Activated CD4-positive, alpha-beta T cell treated with anti-CD3 and anti-CD28 coated beads, Interleukin-2, amount 50 U/mL, for 1 hour (primary cell): ENCODE measurements around the gene CARTPT.

ENCODE experiments used
- DNase-seq: peaks from one replicate; pipeline ENCODE4 v3.0.0-alpha.2; 2020

The CARTPT gene

DNA sequence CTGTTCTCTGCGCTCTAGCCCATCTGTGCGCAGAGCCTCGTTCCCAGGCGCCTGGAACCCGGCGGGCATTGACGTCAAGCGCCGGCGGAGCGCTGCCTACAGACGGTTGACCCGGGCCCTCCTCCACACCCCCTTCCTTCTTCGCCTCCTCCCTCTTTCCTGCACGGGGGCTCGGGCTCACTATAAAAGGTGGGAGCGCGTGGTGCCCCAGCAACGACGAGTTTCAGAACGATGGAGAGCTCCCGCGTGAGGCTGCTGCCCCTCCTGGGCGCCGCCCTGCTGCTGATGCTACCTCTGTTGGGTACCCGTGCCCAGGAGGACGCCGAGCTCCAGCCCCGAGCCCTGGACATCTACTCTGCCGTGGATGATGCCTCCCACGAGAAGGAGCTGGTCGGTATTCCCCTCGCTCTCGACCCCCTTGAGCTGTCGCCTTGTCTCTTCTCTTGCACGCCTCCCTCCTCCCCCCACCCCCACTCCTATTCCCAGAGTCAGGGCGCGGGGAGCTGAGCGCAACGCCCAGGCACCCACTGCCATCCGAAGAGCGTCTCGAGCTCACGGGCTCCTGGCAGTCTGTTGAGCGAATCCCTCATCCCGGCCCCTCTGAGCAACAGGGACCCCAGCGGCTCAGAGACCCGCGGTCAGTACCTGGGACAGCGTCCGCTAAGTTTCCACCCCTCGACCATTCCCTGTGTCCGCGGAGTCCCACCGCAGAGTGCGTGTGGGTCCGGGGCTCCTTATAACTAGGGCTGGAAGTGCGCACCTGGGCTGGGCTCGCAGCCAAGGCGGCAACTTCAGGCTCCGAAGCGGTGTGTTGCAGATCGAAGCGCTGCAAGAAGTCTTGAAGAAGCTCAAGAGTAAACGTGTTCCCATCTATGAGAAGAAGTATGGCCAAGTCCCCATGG is at the start of gene CARTPT:
TSS of gene CARTPT (plus strand) at position 213 of the 902 bp plus-strand sequence. CDS start at position 232, 19 bp downstream.
- DNase-seq, result no peak

DNA sequence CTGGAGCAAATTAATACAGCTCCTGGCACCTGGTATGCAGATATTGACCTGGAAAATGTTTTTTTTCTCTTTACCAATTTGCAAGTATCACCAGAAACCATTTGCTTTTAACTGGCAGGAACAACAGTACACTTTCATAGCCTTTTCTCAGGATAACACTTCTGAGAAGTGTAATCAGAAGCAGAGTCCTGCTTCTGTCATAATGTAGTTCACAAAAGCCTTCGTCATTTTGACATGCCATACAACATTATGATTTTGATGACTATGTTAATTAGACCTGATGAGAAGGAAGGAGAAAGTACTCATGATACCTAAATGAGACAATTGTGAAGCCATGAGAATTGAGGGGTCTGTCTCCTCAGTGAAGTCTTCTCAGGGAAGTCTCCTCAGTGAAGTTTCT is 41.1 kb upstream of the CARTPT start:
- no peak for DNase-seq

DNA sequence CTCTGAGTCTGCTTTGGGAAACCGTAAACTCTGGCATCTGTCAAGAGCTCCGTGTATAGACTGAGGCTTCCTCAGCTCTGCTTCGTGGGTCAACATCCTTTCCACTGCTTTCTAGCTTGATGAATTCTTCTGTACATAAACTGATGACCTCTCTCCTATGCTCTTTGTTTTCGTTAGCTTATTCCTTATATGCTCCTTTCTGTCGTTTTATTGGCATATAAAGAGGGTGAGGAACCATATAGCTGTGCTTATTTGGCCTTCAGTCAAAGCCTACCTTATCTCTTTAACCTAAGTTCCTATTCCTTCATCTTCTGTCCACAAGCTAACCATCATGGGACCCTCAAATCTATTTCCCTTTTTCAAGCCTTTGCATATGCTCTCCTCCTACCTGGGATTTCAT is 39.4 kb upstream of the CARTPT start:
- no peak for DNase-seq

DNA sequence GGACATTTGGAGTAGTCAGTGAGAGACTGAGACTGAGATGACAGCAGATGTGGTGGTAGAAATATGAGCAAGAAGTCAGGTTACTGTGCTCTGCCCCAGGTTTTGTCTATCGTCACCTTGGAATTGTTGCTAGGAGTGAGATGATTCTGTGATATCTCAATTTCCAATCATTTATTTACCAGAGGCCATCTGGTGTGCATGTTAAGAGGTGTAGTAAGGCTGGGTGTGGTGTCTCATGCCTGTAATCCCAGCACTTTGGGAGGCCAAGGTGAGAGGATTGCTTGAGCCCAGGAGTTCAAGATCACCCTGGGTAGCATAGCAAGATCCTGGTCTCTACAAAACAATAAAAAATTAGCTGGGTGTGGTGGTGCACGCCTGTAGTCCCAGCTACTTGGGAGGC is 38.6 kb upstream of the CARTPT start:
- no peak for DNase-seq

DNA sequence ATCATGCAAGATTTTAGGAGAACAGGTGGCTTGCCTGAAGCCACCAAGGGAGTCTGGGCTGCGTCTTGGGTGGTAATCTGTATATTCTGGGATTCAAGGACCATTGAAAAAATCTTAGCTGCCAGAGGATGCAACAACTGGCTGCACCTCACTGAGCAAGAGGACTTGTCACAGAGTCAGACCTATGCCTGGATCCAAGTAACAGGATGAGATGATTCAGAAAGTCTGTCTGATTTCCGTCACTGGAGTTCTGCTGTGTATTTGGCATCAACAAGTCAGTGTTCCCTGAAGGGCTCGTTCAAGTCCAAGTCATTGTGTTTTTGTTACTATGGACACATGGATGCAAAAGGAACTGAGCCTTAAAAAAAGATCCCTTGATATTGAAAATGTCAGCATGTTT is 37.8 kb upstream of the CARTPT start:
- DNase-seq, result no peak

DNA sequence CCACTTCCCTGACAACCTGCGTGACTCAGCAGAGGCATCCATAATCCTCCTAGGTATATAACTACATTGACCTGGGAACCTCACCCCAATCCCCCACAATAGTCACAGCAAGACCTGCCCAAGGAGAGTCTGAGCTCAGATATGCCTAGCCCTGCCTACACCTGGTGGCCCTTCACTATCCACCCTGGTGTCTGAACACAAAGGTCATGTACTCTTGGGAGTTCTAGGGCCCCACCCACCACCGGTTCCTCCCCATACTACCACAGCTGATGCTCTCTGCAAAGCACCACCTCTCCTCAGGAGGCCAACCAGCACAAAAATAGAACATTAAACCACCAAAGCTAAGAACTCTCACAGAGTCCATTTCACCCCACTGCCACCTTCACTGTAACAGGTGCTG is 34.8 kb upstream of the CARTPT start:
- no peak for DNase-seq

DNA sequence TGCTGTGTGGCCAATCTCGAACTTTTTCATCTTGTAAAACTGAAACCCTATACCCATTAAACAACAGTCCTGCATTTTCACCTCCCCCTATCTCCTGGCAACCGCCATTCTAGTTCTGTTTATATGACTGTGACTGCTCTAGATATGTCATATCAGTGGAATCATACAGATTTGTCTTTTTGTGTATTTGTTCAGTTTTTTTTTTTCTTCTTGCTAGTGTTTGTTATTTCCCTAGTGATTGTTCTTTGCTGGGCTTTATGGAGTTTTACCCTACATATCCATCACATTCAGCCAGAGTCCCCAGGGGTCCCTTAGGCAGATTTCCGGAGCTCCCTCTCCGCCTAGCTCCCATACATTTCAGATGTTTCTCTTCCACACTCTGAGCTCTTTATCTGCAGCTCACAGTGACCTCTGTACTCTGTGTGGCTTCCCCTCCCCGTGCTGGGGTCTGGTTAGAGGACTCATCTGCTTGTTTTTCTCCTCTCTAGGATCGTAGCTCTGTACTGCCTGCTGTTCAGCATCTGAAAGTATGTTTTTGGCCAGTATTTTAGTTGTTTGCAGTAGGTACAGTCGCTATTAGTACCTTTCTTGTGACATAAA is 25.1 kb upstream of the CARTPT start:
- no peak for DNase-seq

DNA sequence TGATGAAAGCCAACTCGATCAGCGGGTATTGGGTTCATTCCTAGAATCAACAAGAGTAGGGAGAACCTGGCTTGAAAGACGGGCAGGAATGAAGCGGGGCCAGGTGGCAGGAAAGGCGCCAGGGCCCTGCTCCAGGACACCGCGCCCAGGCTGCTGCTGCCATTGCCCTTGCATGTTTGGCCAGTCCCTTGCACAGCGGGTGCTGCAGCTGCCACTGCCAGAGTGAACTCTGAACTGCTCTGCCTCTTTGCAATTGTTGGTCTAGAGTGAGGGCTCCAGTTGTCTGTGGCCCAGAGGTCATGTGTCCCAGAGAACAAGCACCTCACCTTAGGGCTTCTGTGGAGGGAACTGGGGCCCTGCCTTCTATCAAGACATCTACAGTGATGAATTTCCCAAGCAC is 24.0 kb upstream of the CARTPT start:
- DNase-seq, result no peak

DNA sequence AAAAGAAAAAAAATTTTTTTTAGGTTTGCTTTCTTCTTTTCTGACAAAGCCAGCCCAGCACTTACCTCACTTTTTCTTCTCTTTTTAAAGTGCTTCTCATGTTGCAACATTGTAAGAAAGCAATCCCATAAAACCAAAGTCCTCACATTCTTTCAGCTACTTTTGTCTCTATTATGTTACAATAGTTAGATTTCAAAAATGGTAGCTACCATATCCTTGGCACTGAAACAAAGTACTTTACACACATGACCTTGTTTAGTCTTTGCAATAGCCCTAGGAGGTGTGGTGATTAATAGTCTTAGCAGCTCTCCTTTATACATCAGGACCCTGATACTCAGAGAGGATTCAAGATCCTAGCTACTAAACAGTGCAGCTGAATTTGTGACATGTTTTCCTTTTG is 23.5 kb upstream of the CARTPT start:
- no peak for DNase-seq

DNA sequence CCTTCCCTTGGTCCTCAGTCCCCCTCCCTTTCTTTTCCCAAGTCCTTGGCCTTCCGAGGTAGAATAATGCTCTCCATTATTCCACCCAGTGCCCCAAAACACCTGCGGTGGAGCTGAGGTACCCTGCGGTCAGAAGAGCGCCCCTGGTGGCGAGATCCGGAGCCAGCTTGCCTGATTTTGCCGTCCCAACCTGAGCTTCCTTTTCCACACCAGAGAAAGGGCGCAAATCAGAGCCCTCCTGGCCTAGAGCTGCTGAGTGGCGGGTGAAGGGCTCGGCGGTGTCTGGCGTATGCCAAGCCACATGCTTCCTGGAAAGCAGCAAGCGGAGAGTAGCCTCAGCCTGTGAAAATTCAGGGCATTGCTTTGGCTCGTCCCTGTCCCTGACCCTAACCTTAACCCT is 21.1 kb upstream of the CARTPT start:
- no peak for DNase-seq

DNA sequence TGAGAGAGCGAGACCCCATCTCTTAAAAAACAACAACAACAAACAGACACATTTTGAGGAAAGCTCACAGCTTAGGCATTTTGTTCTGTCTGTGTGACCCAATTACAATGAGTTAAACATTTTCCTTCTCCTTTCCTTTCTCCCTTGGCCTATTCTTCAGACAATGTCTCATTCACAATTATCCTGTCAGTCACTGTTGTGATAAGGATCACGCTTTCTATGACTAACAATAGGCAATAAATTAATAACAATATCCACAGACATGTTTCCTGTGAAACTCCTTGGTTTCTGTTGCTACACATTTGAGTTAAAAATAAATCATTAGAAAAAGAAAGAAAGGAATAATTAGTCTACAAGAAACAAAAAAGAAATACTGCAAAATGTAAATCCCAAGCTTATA is 19.8 kb upstream of the CARTPT start:
- DNase-seq, result no peak

DNA sequence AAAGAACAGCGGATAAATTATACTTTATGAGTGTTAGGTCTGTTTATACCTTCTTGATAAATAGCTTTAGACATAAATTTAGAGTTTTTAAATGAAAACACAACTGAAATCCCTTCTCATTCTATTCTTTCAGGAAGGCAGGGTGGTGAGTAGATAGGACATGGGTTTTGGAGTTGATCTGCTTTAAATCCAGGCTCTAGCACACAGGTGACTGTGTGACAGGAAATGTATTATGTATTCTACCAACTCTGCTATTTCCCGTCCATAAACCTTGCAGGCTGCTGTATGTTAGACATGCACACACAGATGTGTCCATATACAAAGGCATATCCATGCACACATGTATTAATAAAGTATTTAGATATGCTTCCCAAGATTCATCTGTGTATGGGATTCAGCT is 19.3 kb upstream of the CARTPT start:
- no peak for DNase-seq

DNA sequence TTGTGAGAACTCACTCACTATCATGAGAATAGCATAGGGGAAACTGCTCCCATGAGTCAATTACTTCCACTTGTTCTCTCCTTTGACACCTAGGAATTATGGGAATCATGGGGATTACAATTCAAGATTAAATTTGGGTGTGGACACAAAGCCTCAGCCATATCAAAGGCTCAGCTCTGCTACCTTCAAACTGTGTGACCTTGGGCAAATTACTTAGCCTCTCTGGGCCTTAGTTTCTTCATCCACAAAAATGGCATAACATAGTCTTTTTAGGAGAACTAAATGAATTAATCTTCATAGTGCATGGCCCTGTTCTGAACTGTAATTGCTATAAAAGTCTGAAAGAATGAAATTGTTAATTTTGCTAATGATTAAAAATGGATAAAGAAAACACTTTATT is 18.3 kb upstream of the CARTPT start:
- DNase-seq, result no peak

DNA sequence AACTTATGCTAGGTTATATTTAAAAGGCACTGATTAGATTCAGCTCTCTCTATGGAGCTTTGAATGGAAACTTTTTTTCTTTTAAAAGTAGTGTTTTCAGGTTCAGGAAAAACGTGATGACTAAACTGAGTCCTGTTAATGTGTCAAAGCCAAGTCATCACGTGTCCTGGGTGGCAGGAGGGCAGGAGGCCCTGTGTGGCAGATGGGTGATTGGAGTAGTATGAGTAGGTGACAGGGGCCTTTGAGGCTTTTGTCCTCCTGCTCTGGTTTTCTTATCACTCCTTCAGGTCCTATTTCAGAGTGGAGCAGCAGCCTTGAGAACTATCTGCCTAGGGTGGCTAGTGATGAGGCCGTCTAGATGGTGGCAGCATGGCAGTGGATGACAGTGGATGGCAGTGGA is 17.7 kb upstream of the CARTPT start:
- DNase-seq, result no peak

DNA sequence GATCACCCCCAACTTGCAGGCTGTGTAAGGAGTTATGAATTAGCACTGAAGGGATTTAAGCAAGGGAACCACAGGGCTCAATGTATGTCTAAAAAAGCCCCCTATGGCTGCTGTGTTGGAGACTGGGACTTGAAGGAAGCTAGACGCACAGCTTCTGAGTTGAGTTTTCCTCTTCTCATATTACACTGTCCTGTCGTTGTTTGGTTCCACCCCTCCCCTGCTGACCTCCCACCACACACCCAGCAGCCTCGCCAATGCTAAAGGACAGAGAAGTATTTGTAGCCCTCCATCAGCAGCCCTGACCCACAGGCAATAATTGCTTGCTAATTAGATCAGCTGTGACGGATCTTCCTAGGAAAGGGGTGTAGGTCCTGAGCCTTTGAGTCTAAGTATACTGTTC is 15.1 kb upstream of the CARTPT start:
- no peak for DNase-seq

DNA sequence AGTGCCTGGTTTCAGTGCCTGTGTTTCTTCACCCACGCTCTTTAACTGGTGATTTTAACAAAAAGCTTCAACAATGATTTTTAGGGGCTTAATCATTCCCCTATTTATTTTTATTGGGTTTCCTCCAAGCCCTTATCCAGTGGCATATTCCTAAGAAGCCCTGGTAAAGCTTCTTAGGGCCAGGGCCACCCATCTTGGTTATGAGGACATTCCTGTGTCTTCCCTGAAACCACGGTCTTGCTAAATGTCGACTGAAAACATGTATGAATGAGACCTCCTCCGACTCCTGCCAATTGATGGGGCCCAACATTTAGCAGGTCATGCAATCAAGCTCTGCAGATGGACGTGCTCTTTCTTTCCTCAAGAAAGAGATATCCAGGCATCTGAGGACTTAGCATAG is 13.7 kb upstream of the CARTPT start:
- no peak for DNase-seq

DNA sequence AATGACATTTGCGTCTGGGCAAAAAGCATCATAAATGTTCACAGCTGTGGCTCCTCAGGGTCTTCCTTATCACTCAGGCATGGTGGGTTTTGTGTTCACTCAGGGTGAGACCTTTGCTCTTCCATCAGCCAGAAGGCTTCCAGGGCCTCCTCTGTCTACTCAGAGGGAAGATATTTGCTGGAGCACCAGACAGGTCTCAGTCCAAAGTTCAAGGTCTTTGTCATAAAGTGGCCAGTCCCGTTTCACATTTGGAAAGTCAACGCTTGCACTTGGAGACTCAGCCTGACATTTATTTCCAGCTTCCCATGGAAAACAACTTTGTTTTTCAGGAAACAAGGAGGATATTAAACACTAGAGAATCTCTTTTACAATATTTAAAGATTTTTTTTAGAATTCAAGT is 12.2 kb upstream of the CARTPT start:
- no peak for DNase-seq

DNA sequence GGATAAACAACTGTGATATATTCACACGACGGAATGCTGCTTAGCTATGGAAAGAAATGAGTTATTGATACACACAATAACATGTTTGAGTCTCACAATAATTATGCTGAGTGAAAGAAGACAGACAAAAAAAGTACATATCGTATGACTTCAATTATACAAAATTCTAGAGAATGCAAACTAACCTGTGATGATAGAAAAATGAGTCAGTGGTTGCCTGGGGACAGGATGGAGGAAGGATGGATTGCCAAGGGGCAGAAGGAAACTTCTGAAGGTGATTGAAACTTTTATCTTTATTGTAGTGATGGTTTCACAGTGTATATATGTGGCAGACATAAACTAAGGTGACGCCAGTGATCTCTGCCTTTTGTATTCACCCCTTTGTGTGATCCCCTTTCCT is 7.5 kb upstream of the CARTPT start:
- no peak for DNase-seq

DNA sequence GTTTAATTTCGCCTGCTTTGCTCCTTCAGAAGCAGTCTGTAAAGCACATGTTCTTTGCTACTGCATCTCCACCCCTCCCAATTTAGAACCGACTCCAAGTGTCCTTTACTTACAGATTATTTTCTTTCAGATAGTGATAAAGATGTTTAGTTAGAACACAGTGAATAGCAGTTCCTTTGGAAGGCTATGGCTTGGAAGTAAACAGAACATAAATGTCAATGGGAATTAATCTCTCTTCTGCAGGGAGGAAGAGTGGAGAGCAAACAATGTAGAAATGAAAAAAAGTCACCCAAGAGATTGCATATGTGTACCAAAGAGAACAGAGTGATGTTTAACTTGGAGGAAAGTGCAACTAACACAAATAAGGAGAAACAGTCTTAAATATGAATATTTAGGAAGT is 4.2 kb upstream of the CARTPT start:
- DNase-seq, result no peak

DNA sequence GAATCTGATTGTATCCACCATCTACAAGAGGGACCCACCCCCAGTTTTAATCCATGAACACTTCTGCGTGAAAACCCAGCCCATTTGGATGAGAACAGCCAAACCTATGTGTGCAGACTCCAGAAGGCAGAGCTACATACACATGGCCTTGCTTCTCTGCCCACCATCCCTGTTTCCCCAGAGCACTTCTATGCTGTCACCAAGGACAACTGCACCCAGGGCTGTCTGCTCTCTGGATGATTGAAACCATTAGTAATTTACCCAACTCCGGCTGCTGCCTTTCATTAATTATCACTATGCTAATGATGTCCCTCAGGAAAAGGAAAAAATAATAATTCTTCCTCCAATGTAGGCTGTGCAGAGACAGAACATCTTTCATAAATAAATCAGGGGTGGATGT is 8.9 kb downstream of the CARTPT start:
- no peak for DNase-seq

DNA sequence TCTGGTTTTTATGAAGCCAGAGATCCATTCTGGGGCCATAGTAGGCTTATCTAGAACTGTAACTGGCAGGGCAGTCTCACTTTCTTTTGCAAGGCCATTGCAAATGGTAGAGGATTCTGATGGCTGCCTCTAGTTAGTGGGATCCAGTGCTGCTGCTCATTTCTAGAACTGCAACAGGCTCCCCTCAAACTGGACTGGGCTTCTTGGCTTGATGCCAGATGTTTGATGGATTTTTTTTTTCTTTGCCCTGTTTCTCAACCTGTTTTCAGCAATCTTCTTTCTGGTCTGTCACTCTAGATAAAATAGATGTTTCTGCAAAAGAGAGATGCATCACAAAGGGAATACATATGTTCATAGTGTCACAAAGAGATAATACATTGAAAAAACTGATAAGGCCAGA is 11.9 kb downstream of the CARTPT start:
- no peak for DNase-seq

DNA sequence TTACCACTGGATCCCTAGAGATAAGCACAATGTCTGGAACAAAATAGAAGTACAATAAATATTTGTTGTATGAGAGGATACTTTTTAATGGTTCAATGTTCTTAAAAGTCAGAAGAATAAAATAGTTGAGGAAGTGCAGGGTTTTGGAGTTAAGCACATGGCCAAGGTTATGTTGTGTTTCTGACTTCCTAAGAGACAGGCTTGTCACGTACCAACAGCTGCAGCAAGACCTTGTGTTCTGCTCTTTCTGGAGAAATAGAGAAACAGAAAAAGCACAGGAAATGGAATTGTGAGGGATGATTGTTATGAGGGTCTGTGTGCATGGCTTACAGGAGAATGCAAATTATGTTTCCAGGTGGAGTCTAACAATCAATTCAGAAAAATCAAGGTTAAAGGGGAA is 12.9 kb downstream of the CARTPT start:
- no peak for DNase-seq

DNA sequence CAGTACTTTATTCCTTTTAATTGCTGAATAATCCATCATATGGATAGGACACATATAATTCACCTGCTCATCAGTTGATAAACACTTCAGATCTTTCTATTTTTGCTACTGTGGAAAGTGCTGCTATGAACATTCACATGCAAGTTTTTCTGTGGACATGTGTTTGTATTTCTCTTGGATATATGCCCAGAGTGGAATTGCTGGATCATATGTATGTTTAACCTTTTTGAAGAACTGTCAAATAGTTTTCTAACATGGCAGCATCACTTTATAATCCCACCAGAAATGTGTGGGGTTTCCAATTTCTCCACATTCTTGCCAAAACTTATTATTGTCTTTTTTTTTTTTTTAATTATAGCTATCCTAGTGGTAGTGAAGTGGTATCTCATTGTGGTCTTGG is 15.1 kb downstream of the CARTPT start:
- DNase-seq, result no peak

DNA sequence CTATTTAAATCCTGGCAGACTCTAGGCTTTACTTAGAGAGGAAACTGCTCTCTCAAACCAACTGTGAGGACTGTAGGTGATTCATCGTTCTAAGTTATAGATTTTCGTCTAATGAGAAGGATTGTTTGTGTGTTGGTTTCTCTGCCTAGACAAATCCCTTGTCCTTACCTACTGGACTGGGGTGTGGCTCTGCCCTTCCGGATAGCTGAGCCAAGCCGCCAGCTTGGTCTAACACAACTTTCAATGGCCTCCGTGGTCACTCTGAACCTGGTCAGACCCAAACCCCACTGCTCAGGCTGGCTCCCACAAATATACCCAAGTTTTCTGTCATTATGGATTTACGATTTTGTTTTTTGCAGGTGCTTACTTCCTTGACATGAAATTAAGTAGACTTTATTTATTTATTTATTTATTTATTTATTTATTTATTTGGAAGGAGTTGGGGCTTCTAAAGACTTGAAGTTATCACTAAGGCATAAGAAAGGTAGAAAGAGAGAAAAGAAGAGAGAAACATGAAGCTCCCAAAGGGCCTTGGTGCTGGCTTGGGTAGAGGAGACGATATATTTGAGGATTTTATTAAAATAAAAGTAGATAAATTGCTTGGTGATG is 19.0 kb downstream of the CARTPT start:
- no peak for DNase-seq
